22Rv1 (cell line): Measurements from ENCODE around the gene BPIFB2.

Experiments used
- ZFX ChIP-seq: fragments of 450-650 bp; IDR thresholded peaks from 2 replicates; pipeline ENCODE4 v1.6.1; 2017; ENCODE audit warnings: antibody characterized with exemption, borderline replicate concordance
- TF ChIP-seq, protein P1 (sequence below): fragments of 450-650 bp; IDR thresholded peaks from 2 replicates; pipeline ENCODE4 v1.5.1; 2017; ENCODE audit warnings: mild to moderate bottlenecking

- TF ChIP-seq, protein P1, sequence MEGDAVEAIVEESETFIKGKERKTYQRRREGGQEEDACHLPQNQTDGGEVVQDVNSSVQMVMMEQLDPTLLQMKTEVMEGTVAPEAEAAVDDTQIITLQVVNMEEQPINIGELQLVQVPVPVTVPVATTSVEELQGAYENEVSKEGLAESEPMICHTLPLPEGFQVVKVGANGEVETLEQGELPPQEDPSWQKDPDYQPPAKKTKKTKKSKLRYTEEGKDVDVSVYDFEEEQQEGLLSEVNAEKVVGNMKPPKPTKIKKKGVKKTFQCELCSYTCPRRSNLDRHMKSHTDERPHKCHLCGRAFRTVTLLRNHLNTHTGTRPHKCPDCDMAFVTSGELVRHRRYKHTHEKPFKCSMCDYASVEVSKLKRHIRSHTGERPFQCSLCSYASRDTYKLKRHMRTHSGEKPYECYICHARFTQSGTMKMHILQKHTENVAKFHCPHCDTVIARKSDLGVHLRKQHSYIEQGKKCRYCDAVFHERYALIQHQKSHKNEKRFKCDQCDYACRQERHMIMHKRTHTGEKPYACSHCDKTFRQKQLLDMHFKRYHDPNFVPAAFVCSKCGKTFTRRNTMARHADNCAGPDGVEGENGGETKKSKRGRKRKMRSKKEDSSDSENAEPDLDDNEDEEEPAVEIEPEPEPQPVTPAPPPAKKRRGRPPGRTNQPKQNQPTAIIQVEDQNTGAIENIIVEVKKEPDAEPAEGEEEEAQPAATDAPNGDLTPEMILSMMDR = no peak
- no peak for TF ChIP-seq ZFX
These were observed 14.4 kb downstream of the BPIFB2 start for GRCh38 chr20:33021879-33022278.
